Embryonic facial prominence (tissue), 1 donor: Measurements from ENCODE around the gene SHISAL1.

ENCODE experiments used
- DNase-seq: peaks from one replicate; pipeline ENCODE4 v3.0.0-alpha.2; 2016; ENCODE audit errors: extremely low spot score

Gene SHISAL1

GRCh38 chr22:44342347-44342956, 29.7 kb upstream of the SHISAL1 start:
- DNase-seq = no peak

- DNase-seq = no peak
Measured at GRCh38 chr22:44341431-44342346, 28.9 kb upstream of the SHISAL1 start.

- no peak for DNase-seq
Measured at GRCh38 chr22:44340271-44341239, 27.8 kb upstream of the SHISAL1 start.

DNA sequence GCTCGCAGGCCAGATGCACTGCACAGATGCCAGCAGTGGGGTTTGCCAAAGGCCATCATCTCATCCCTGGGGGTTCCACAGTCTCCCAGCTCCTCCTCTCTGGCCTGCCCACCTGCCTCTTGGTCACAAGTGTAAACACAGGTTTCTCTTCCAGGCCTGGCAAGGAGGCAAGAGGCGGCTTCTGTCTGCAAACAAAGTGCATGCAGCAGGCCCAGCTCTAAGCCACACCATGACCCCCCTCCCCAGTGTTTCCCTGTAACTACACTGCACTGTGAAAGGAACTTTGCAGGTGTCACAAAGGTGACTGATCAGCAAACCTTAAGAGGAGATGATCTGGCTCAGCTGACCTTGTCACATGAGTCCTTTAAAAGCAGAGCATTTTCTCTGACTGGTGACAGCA, 26.2 kb upstream of the SHISAL1 start:
- no peak for DNase-seq

- DNase-seq = no peak
Measured at GRCh38 chr22:44338177-44338810, 25.5 kb upstream of the SHISAL1 start.

GRCh38 chr22:44337678-44338004, 24.9 kb upstream of the SHISAL1 start:
- DNase-seq = no peak

DNA sequence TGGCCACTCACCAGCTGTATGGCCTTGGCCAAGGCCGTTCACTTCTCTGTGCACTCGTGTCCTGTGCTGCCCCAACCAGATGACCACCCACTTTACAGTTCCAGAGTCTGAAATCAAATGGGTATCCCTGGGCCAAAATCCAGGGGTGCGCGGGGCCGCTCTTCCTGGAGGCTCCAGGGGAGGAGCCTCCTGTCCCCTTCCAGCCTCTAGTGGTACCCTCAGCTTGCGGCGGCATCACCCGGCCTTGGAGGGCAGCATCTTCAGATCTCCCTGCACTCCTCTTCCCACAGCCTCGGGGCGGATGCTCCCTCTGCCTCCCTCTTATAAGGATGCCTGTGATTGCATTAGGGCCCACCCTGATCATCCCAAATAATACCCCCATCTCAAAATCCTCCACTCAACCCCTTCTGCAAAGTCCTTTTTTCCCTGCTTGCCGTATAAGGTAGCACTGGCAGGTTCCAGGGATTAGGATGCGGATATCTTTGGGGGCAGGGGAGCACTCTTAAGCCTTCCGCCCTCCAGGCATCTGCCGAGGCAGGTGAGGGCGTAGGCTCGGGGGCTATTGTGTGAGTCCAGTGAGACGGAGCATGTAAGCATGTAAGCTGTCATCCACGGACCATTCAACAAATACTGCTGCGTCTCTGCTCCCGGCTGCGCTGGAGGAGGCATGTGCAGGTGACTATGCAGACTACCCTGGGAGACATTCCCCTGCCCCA, 24.4 kb upstream of the SHISAL1 start:
- DNase-seq = no peak

DNA sequence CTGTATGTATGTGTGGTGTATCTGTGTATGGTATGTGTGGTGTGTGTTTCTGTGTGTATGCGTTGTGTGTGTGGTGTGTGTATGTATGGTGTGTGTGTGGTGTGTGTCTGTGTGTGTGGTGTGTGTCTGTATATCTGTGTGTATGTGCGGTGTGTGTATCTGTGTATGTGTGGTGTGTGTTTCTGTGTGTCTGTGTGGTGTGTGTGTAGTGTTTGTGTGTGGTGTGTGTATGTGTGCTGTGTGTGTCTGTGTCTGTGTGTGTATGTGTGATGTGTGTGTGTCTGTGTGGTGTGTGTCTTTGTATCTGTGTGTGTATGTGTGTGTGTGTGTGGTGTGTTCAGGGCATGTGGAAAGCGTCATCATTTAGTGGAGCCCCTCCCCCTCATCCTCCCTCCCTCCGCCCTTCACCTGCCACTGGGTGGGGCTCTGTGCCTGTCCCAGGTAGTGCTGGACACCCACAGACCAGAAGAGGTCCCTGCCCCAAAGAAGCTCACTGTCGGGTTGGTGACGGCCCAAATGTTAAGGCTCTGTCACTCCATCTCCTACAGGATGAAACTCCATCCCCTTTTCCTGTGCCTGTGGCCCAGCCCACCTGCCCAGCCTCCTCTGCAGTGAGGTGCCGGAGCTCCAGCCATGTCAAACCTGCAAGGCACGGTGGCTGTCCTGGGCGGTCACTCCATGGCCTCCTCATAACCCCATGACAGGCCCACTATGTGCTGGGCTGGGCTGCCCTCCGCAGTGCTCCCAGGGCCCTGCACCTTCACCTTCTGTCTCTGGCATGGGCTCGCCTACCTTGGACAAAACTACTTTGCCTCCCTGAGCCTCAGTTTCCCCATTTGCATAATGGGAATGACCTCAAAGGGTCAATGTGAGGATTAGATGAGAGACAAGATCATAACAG, 23.4 kb upstream of the SHISAL1 start:
- DNase-seq = no peak

DNA sequence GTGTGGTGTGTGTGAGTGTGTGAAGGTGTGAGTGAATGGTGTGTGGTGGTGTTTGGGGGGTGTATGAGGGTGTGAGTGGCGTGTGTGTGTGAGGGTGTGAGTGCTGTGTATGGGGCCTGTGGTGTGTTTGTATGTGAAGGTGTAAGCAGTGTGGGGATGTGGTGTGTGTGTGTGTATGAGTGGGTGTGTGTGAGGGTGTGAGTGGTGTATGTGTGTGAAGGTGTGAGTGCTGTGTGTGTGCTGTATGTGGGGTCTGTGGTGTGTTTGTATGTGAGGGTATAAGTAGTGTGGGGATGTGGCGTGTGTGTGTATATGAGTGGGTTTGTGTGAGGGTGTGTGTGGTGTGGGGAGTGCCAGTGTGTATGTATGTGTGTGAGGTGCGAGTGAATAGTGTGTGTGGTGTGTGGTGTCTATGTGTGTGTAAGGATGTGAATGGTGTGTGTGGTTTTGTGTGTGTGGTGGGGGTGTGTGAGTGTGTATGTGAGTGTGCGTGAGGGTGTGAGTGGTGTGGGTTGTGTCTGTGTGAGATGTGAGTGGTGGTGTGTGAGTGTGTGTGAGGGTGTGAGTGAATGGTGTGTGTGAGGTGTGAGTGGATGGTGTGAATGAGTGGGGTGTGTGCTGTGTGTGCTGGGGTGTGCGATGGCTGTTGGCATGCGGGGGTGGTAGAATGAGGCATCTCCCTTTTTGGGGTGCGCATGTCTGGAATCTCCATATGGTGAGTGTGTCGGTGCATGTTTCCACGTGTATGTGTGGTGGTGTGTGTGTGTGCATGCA, 22.5 kb upstream of the SHISAL1 start:
- no peak for DNase-seq

GRCh38 chr22:44333847-44334635, 21.3 kb upstream of the SHISAL1 start:
- DNase-seq = no peak

DNA sequence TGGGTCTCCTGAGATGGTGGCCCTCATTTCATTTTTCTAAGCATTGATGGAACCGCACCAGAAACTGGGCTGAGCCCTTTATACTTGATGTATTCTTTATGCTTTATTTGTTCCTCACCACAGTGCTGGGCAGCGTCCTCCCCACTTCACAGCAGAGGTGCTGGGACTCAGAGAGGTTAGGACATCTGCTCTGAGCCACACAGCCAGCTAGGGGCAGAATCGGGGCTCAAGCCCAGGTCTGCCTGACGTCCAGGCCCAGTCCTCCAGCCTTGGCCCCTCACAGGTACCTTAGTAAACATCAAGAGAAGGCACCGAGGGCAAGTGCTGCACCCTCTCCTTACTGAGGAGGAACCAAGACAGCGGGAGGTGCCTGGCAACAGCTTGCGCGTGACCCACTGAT, 20.2 kb upstream of the SHISAL1 start:
- no peak for DNase-seq

DNA sequence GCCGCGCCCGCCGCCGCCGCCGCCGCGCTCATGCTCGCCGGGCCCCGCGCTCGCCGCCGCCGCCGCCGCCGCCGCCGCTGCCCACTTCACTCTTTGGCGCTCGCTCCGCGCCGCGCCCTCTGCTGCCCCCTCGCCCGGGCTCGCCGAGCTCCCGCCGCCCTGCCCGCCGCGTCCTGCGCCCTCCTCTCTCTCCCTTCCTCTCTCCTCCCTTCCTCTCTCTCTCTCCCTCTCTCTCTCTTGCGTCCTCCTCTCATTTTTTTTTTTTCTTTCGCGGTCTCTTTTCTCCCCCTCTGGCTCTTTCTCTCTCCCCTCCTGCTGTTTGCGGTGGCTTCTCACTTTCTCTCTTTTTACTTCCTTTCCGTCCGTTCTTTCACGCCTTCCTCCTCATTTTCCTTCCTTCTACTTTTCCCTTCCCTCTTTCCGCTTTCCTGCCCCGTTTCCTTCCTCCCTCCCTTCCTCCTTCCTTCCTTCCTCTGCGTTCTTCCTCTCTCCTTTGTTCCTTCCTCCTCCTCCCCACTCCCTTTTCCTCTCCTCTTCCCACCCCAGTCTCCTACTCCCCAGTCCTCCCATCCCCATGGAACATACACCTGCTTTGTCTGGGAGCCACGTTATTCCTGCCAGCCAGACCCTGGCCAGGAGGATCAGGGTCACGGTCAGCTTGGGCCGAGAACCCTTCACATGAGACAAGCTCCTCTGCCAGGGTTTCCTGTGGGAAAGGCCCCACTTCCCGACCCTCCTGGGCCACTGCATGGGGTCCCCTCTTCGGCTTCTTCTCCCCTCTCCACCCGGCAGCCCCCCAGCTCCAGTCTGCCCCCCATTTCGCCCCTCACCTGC, 19.3 kb upstream of the SHISAL1 start:
- no peak for DNase-seq

DNA sequence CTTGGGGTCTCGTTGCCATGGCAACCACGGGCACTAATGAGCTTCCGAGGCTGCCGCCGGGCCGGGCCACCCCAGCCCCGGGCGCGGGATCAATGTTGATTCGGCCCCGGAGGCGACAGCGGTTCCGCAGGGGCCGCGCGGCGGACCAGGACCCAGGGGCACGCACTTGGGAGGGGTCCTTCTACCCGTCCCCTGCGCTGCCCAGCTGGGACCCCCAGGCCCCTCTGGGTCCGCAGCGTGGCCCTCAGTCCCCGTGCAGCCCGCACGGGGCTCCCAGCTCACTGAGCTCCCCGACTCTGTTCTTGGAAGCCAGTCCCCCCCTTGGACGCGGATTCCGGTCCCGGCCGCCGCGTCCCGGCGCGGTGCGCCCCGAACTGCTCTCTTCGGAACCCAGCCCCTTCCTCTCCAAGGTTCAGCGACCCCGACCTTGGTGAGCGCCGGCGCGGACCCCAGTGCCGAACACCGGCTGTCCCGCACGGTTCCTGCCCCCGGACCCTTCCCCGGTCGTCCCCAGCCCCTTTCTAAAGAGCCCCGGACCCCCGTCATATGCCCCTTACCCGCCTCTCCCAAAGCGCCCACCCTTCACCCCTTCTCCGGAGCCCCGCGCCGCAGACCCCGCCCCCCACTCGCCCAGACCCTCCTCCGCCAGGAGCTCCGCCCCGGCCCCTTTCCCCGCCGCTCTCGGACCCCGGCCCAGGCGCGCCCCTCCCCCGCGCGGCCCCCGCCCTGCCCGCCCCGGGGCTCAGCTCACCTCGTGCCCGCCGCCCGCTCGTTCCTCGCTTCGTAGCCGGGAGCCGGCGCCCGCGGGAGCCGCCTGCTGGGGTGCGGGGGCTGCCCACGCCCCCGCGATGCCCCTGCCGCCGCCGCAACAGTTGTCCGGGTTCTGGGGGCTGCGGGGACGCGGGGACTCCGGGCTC, 18.3 kb upstream of the SHISAL1 start:
- DNase-seq = no peak

DNA sequence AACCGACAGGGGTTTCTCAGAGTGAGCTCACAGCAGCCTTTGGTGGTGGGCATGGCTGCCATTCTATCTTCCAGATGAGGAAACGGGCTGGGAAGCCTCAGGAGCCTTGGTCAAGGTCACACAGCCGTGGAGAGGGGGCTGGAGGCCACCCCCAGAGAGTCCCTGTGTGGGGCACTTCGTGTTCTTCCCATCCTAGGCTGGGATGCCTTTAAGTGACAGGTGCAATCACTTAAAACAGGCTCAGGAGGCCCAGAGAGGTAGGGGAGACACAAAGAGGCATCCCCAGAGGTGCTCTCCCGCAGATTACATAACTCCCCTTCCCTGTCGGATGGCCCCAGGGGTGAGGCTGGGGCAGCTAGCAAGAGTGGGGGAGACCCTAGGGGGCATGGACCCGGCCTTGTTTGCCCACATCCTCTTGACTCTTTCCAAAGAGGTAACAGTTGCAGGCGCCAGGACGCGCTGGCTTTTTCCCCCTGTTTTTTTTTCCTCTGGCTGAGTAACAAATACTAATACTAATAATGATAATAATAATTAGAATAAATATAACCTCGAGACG, 17.5 kb upstream of the SHISAL1 start:
- DNase-seq = no peak

DNA sequence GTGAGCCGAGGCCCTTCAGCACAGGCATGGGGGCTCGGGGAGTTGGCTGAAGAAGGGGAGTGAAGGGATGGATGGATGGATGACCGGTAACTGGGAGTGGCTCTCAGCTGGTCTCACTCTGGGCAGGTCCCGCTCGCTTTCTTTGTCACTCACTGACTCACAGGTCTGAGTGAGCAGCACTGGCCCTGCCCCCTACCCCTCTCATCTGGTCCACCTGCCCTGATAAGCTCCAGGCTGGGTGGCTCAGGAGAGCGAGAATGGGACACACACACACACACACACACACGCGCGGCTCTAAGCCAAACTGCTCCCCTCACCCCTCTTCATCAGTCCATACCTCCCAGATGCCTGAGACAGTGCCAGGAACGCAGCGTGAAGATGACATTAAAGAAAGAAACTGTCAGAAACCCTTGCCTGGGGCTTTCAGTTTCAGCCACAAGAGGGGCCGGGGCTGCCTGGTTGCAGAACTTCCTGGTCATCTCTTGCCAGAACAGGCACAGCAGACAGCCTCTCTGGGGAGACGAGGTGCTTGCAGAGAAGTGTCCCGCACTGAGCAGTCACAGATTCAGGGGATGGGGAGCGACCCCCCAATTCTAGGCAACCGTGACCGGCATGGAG, 16.5 kb upstream of the SHISAL1 start:
- no peak for DNase-seq

GRCh38 chr22:44328762-44329161, 16.0 kb upstream of the SHISAL1 start:
- no peak for DNase-seq
